K562 (cell line): Measurements from ENCODE around the gene CCDC87.

ENCODE experiments used
- EZH2 ChIP-seq: IDR thresholded peaks from 2 replicates; pipeline ENCODE4 v1.6.1; 2012; ENCODE audit warnings: low read depth, mild to moderate bottlenecking, inconsistent platforms, low read length, borderline replicate concordance
- ZNF212 ChIP-seq: fragments of 450-650 bp; formaldehyde crosslinking; IDR thresholded peaks from 2 replicates; pipeline ENCODE4 v1.4.0; 2020; ENCODE audit warnings: mild to moderate bottlenecking
- ZNF224 ChIP-seq: sonication (generic); formaldehyde crosslinking; IDR thresholded peaks from 2 replicates; pipeline ENCODE4 v1.8.0; 2022; ENCODE audit warnings: mild to moderate bottlenecking, missing genetic modification reagents
- TF ChIP-seq, protein P1 (sequence below), 3 experiments: IDR thresholded peaks in 2 of 3; conservative IDR thresholded peaks in 1 of 3; 2 replicates each; pipeline ENCODE4 v1.5.1; 2011 to 2012; ENCODE audit warnings: low read length in 3 of 3, mild to moderate bottlenecking in 3 of 3, control low read depth in 2 of 3, improper control_type of control experiment in 1 of 3, inconsistent platforms in 1 of 3, low read depth in 1 of 3, mixed read lengths in 1 of 3, moderate library complexity in 1 of 3; ENCODE audit not compliant: insufficient read depth in 2 of 3
- TF ChIP-seq, protein P2 (sequence below): IDR thresholded peaks from 2 replicates; pipeline ENCODE4 v1.6.1; 2011; ENCODE audit not compliant: insufficient read length; ENCODE audit errors: extremely low read depth

DNA sequence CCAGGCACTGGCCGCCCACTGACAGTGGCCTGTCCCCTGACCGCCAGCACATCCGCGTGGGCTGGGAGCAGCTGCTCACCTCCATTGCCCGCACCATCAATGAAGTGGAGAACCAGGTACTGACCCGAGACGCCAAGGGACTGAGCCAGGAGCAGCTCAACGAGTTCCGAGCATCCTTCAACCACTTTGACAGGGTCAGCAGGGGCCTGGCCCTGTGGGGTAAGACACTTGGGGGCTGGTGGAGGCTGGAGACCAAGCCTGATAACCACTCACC lies 31.0 kb downstream of the CCDC87 start:
- TF ChIP-seq ZNF212 (CRISPR knock-in tag) (no peak), EZH2 (no peak), ZNF224 (CRISPR knock-in tag) (no peak)
- TF ChIP-seq, protein P1, sequence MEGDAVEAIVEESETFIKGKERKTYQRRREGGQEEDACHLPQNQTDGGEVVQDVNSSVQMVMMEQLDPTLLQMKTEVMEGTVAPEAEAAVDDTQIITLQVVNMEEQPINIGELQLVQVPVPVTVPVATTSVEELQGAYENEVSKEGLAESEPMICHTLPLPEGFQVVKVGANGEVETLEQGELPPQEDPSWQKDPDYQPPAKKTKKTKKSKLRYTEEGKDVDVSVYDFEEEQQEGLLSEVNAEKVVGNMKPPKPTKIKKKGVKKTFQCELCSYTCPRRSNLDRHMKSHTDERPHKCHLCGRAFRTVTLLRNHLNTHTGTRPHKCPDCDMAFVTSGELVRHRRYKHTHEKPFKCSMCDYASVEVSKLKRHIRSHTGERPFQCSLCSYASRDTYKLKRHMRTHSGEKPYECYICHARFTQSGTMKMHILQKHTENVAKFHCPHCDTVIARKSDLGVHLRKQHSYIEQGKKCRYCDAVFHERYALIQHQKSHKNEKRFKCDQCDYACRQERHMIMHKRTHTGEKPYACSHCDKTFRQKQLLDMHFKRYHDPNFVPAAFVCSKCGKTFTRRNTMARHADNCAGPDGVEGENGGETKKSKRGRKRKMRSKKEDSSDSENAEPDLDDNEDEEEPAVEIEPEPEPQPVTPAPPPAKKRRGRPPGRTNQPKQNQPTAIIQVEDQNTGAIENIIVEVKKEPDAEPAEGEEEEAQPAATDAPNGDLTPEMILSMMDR (IDR thresholded peaks at IDR 0.05 in 2 of 3, conservative IDR thresholded peaks at IDR 0.05 in 1 of 3; ENCODE audit: insufficient read depth in 2 of 3, low read depth in 1 of 3, low read length in 3 of 3): no peak
- TF ChIP-seq, protein P2, sequence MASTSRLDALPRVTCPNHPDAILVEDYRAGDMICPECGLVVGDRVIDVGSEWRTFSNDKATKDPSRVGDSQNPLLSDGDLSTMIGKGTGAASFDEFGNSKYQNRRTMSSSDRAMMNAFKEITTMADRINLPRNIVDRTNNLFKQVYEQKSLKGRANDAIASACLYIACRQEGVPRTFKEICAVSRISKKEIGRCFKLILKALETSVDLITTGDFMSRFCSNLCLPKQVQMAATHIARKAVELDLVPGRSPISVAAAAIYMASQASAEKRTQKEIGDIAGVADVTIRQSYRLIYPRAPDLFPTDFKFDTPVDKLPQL: no peak
